ENCODE results near the gene LRIG3.

Gene LRIG3

DNA sequence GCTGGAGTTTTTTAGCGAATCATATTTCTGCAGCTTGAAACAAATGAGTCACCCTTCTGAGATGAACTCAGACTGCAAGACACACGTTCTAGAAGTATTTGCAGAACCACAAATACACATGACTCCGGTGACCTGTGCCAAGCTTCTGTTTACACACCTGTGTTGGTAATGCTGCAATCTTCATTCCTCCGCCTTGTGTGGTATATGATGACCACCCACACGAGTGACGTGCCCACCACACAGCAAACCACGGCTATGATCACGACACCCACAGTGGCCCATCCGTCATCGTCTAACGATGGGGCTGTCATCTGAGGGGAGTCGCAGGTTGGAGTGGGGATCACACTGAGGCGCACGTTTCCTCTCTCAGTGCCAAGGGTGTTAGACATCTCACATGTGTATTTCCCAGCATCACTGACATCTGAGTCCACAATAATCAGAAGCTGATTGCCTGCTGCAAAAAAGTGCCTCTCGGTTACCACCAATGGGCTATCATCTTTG lies 43.0 kb downstream of the LRIG3 start:
- Histone ChIP-seq H3K27me3 (ENCODE audit: insufficient read depth, poor library complexity, severe bottlenecking) (no peaks in the 10 kb centered on the region), H3K4me3 (replicated peaks; ENCODE audit: insufficient read depth, low read length) (no peak overlapping the region), H3K27ac (replicated peaks) (no peak overlapping the region)
- DNase-seq (ENCODE audit: low read depth in 1 of 2, low spot score in 1 of 2) = no peak
- TF ChIP-seq, protein P1, sequence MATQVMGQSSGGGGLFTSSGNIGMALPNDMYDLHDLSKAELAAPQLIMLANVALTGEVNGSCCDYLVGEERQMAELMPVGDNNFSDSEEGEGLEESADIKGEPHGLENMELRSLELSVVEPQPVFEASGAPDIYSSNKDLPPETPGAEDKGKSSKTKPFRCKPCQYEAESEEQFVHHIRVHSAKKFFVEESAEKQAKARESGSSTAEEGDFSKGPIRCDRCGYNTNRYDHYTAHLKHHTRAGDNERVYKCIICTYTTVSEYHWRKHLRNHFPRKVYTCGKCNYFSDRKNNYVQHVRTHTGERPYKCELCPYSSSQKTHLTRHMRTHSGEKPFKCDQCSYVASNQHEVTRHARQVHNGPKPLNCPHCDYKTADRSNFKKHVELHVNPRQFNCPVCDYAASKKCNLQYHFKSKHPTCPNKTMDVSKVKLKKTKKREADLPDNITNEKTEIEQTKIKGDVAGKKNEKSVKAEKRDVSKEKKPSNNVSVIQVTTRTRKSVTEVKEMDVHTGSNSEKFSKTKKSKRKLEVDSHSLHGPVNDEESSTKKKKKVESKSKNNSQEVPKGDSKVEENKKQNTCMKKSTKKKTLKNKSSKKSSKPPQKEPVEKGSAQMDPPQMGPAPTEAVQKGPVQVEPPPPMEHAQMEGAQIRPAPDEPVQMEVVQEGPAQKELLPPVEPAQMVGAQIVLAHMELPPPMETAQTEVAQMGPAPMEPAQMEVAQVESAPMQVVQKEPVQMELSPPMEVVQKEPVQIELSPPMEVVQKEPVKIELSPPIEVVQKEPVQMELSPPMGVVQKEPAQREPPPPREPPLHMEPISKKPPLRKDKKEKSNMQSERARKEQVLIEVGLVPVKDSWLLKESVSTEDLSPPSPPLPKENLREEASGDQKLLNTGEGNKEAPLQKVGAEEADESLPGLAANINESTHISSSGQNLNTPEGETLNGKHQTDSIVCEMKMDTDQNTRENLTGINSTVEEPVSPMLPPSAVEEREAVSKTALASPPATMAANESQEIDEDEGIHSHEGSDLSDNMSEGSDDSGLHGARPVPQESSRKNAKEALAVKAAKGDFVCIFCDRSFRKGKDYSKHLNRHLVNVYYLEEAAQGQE (IDR thresholded peaks at IDR 0.05; ENCODE audit: insufficient replicate concordance, low read depth) = no peak
- no peak for TF ChIP-seq POLR2AphosphoS5 (IDR thresholded peaks at IDR 0.05; ENCODE audit: low read depth)

DNA sequence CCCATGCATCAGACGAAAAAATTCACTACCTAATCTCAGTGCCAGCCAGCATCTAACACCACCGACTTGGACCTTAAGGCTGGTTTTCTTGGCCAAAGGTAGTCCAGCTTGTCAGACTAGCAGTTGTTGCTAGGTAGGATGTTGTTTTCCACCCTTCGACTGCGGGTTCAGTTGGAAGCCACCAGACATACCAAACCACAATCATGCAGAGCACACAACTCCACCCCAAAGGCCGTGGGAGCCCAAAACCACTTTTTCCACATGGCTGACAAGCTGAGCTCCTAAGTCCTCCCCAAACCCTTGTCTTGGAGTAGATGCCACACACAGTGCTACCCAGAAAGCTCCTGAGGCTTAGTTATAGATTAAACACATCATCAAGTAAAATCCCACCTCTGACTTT lies 46.8 kb downstream of the LRIG3 start:
- DNase-seq (ENCODE audit: low read depth in 1 of 2, low spot score in 1 of 2) = no peak

DNA sequence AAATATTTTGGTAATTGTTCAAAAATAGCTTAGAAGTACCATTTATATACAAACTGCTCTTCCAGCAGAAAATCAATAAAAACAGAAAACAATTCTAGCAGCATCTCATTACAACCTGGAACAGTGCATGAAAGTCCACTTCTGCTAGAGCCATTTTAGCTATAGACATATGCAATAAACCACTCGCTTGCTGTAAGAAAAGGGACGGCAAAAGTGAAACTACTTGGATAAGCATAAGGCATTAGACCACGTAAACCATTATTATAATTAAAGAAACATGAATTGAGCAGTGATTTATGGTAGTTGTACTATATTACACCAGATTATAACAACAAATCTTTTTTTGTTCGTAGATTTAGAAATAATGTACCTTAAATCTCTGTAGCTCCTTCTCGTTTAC lies 48.7 kb downstream of the LRIG3 start:
- no peak for DNase-seq (ENCODE audit: low read depth in 1 of 2, low spot score in 1 of 2)
- H3K27ac ChIP-seq (replicated peaks) = no peak overlapping the region
- H3K4me3 ChIP-seq (replicated peaks; ENCODE audit: insufficient read depth, low read length) = no peak overlapping the region
- TF ChIP-seq, protein P2, sequence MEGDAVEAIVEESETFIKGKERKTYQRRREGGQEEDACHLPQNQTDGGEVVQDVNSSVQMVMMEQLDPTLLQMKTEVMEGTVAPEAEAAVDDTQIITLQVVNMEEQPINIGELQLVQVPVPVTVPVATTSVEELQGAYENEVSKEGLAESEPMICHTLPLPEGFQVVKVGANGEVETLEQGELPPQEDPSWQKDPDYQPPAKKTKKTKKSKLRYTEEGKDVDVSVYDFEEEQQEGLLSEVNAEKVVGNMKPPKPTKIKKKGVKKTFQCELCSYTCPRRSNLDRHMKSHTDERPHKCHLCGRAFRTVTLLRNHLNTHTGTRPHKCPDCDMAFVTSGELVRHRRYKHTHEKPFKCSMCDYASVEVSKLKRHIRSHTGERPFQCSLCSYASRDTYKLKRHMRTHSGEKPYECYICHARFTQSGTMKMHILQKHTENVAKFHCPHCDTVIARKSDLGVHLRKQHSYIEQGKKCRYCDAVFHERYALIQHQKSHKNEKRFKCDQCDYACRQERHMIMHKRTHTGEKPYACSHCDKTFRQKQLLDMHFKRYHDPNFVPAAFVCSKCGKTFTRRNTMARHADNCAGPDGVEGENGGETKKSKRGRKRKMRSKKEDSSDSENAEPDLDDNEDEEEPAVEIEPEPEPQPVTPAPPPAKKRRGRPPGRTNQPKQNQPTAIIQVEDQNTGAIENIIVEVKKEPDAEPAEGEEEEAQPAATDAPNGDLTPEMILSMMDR (IDR thresholded peaks at IDR 0.05; ENCODE audit: insufficient read depth, low read length) = no peak
- TF ChIP-seq, protein P1 (IDR thresholded peaks at IDR 0.05; ENCODE audit: insufficient replicate concordance, low read depth) = no peak
- TF ChIP-seq SPI1 (IDR thresholded peaks at IDR 0.05; ENCODE audit: borderline replicate concordance, low read depth) = no peak
- no peak for TF ChIP-seq GABPA (IDR thresholded peaks at IDR 0.05; ENCODE audit: low read depth)
- TF ChIP-seq POLR2AphosphoS5 (IDR thresholded peaks at IDR 0.05; ENCODE audit: low read depth) = no peak
- no peaks in the 10 kb centered on the region for H3K27me3 ChIP-seq (ENCODE audit: insufficient read depth, poor library complexity, severe bottlenecking)

More for the DNA sequence above, 46.8 kb downstream of the LRIG3 start:
- no peaks in the 10 kb centered on the region for H3K27me3 ChIP-seq (ENCODE audit: insufficient read depth, poor library complexity, severe bottlenecking)
- TF ChIP-seq, protein P2 (IDR thresholded peaks at IDR 0.05; ENCODE audit: insufficient read depth, low read length) = no peak
- TF ChIP-seq GABPA (IDR thresholded peaks at IDR 0.05; ENCODE audit: low read depth) = no peak
- no peak overlapping the region for H3K27ac ChIP-seq (replicated peaks)
- H3K4me3 ChIP-seq (replicated peaks; ENCODE audit: insufficient read depth, low read length) = no peak overlapping the region

DNA sequence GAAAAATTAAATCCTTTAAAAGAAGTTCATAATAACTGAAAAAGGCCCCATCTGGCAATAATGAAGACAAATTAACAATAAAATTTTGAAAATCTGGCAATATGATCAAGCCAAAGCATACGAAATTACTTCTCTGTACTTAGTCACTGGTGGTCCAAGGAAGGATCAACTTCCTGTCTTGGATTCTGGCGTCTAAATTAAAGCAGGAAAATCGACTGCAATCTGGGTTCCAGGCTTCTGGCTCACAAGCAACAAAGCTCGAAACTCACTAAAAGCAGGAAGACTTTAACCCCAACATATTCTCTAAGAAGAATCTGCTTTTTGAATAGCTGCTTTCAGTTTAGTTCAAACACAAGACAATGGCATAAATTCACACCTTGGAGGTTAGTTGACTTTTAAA lies 49.7 kb downstream of the LRIG3 start:
- Histone ChIP-seq H3K27ac (replicated peaks) (no peak overlapping the region), H3K4me3 (replicated peaks; ENCODE audit: insufficient read depth, low read length) (no peak overlapping the region), H3K27me3 (ENCODE audit: insufficient read depth, poor library complexity, severe bottlenecking) (no peaks in the 10 kb centered on the region)
- TF ChIP-seq, protein P2 (IDR thresholded peaks at IDR 0.05; ENCODE audit: insufficient read depth, low read length) = no peak
- TF ChIP-seq POLR2AphosphoS5 (IDR thresholded peaks at IDR 0.05; ENCODE audit: low read depth) (no peak), GABPA (IDR thresholded peaks at IDR 0.05; ENCODE audit: low read depth) (no peak), SPI1 (IDR thresholded peaks at IDR 0.05; ENCODE audit: borderline replicate concordance, low read depth) (no peak)
- TF ChIP-seq, protein P1 (IDR thresholded peaks at IDR 0.05; ENCODE audit: insufficient replicate concordance, low read depth) = no peak
- no peak for DNase-seq (ENCODE audit: low read depth in 1 of 2, low spot score in 1 of 2)
